Right lobe of liver (tissue), 4 donors: Measurements from ENCODE around the gene CFP.

Experiments
- POLR2A ChIP-seq: fragments of 450-650 bp; IDR thresholded peaks from one replicate; pipeline ENCODE4 v1.6.1; 2017; ENCODE audit warnings: antibody characterized with exemption, mild to moderate bottlenecking
- TF ChIP-seq, protein P1 (sequence below), 4 donors: fragments of 200-600 bp in 3 of 4; fragments of 450-650 bp in 1 of 4; IDR thresholded peaks; one replicate each; pipeline versions ENCODE4 v1.5.1 to v1.8.0; 2016 to 2022; ENCODE audit warnings: antibody characterized with exemption in 4 of 4, mild to moderate bottlenecking in 2 of 4
- donor health status: DM: no; HTN: no; CAD: no.
- donor health status: DM: no; HTN: no; CAD: no.
- donor health status: DM: no; HTN: yes; CAD: no.

GRCh38 chrX:47586043-47586787 is 43.5 kb downstream of the CFP start:
- TF ChIP-seq, protein P1, sequence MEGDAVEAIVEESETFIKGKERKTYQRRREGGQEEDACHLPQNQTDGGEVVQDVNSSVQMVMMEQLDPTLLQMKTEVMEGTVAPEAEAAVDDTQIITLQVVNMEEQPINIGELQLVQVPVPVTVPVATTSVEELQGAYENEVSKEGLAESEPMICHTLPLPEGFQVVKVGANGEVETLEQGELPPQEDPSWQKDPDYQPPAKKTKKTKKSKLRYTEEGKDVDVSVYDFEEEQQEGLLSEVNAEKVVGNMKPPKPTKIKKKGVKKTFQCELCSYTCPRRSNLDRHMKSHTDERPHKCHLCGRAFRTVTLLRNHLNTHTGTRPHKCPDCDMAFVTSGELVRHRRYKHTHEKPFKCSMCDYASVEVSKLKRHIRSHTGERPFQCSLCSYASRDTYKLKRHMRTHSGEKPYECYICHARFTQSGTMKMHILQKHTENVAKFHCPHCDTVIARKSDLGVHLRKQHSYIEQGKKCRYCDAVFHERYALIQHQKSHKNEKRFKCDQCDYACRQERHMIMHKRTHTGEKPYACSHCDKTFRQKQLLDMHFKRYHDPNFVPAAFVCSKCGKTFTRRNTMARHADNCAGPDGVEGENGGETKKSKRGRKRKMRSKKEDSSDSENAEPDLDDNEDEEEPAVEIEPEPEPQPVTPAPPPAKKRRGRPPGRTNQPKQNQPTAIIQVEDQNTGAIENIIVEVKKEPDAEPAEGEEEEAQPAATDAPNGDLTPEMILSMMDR (IDR thresholded peaks at IDR 0.05) = no peak
- TF ChIP-seq POLR2A = no peak
